Lung microvascular endothelial cell (primary cell): ENCODE results near the gene CTNND2. TPM values are rescaled to one million over a fixed set of nuclear protein-coding genes. Genes with fewer than 3 reads are reported as not detected.

Source experiments
- DNase-seq, 2 donors: peaks; one replicate each; pipeline versions ENCODE4 v3.0.0 to v3.0.0-alpha.2; 2010; ENCODE audit warnings: low read depth in 2 of 2
- total RNA-seq: library from RNA; depleted of rRNA; stranded (reverse); fragments of >200 nt; gene quantifications from 2 replicates; pipeline ENCODE4 v1.2.1, GENCODE V29; 2014

Gene CTNND2
- total RNA-seq, 1 donor from 2014 or later: not detected

DNA sequence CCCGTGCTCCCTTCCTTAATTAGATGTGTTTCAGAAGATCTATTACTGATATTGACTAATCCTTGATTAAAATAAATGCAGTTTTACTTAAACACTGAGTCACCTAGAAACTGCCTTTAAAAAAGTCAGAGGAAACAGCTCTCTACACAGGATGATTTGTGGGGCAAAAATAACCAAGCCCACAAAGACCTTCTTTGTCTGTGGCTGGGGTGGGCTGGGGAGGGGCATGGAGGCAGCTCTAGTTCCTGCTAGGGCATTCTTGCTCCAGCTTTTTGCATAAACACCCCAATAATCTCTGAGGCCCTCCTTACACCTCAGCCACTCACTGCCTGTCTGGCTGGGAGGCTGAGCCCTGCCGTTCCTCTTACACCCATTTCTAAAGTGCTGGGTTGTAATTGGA lies 915.6 kb downstream of the CTNND2 start:
- no peak for DNase-seq

DNA sequence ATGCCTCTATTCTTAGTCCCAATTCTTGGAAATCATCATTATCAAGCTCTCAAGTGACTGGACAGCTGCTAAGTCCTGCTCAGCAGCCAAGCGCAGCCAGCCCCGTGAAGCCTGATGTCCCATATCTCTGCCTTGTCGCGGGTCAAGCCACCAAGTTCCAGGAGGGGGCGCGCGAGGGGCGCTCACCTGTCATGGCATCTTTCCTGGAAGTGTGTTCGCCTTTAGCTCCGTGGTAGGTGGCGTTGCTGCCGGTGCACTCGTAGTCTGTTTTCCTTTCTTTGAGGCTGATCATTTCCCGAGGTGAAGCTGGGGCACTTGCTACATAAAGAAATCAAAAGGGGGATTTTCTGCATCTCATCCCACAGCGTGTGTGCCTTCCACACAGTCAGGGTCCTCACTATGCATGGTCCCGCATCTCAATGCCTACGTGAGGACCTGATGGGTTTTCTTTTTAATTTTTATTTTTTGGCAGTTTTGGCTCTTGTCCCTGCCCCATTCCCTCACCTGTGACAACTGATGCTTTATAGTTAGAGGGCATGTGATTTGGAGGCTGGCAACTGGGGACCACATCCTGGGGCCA lies 916.2 kb downstream of the CTNND2 start:
- DNase-seq: peak; percentile 24 to 50

DNA sequence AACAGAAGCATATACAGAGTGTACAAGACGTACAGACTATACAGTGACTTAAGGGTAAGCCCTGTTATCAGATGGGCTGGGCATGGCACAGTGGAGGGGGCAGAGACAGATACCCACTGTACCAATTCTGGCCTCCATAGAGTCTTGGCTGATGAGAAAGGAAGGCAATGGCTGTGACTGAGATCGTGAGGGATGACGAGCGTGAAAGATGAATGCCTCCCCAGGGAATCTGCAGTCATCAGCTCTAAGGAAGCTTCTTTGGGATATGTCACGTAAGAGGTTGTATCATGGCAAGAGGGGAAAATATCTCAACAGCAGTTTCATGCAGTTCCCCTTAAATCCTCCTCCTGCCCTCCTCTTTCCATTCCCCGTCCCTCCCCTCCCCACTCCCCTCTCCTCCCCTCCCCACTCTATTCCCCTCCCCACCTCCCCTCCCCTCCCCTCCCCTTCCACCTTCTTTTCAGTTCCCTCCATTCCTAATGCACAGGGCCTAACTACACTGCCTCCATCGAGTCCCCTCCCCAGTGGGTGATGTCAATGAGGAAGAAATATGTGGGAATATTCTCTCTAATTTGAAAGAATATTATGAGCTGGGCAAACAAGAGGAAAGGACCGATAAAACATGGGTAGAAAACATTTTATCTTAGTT lies 916.8 kb downstream of the CTNND2 start:
- no peak for DNase-seq

DNA sequence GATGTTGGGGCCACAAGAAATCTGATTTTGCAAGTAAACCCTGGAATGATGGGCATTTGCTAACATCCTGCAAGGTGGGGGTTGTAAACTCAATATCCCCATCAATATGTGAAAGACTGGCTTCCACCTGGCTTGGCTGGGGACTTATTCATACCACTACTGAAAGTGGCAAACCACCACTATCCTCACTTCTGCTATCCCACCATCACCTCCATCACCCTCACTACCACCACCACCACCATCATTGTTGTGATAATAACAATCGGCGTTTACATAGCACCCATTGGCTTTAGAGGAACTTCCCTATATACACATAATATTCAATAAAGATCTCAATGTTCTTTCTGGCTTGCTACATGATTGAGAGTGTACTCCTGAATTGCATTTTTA lies 918.5 kb downstream of the CTNND2 start:
- DNase-seq: no peak

DNA sequence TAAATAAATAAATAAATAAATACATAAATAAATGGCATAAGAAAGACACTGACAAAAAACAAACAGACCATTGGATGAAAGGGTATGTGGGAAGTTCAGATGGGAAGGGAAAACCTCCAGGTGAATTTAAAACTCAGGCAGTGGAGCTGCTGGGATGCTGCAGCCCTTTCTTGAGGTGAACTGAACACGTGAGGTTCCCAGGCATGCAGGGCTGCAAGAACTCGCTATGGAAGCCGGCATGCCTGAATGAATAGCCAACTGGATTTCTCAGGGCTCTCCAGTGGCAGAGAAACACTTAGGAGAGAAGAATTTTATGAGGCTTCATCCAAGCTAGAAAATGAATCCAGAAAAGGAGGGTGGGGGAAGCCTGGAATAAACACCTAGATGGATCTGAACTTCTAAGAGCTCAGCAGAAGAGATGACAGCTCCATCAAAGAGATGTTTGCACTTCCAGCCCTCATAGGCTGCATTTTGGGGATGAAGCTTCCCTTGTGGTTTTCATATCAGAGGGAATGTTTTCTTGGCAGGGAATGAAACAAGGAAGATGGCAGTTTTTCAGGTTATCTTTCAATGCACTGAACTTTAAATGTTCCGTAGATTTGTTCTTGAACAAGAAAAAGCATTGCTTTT lies 919.0 kb downstream of the CTNND2 start:
- DNase-seq: no peak

DNA sequence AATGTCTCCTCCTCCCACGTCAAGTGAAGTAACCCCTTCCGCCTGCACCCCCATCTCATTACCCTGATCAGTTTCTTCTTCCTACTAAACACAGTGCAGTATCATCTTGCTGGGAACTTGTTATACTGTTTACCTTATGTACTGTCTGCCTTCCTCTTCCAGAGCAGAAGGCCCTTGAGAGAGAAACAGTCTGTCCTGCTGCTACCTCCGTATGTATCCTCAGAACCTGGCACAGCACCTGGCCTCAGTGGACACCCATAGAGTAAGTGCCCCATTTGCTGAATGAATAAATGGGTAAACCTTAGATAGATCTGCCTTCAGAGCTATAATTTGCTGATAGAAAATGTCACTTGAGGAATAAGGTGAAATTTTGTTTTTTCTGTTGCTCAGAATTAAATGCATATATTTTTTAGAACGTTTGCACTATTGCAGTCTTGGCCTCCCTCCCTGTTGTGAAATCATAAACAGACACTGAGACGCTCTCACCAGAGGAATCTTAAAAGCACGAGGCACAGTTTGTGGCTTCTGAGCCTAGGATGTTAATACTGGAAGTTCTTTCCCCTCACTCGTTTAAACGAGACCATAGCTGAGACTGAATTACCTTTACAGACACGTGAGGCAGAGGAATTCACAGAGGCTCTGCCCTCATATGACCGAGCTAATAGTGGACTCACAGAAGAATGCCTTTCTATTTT lies 920.1 kb downstream of the CTNND2 start:
- no peak for DNase-seq

DNA sequence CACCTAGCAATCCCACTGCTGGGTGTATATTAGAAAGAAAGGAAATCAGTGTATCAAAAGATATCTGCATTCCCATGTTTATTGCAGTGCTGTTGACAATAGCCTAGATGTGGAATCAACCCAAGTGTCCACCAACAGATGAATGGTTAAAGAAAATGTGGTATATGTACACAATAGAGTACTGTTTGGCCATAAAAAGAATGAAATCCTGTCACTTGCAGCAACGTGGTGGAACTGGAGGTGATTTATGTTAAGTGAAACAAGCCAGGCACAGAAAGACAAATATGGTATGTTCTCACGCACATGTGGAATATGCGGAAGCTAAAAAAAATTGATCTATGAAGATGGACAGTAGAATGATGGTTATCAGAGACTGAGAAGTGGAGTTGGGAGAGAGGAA lies 921.6 kb downstream of the CTNND2 start:
- DNase-seq: no peak

DNA sequence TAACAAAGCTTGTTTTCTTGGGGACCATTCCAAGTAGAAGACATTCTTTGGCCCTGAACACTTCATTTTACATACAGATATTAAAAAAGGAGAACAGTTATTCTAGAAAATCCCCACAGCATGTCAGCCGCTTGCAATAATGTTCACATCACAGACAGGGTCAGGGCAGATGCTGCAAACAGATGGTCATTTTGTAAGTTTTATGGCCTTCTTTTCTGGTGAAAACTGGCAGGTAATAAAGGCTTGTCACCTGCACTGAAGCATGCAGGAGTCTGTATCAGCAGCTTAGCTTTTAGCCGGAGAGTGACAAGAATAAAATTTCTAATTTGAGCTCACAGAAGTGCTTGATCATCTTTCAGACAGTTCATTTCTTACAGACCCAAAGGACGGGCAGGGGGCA lies 922.3 kb downstream of the CTNND2 start:
- no peak for DNase-seq

DNA sequence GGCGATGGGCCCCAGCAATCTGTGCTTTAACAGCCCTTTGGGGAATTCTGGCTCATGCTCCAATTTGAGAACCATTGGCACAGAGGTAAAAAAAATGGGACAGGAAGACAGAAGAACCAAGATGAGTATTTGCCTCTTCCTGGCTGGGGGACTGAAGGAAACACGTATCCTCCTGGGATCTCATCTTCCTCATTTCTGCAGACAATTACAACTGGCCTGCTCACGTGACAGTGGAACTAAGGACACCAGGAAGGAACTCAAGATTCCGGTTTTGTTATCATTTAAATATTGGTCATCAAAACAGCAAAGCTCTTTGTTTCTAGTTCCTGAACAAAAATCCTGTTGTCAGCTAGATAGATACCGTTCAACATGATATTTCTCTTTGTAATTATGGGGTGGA lies 927.2 kb downstream of the CTNND2 start:
- DNase-seq: peak in 1 of 2 donors; percentile 1

DNA sequence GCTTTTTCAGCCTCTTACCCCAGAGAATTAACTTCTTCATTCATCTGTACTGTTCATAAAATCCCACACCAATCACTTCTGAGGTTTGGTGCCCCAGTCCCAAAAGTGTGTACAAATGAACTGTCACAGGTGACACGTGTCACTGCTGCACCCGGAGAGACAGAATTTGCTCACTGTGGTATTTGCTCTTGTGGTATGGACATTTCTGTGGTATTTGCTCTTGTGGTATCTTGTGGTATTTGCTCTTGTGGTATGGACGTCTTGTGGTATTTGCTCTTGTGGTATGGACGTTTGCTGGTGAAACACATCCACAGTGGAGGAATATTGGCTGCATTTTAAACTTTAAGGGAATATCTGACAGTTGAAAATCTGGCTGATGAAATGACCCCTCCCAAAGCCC lies 928.3 kb downstream of the CTNND2 start:
- DNase-seq: no peak

DNA sequence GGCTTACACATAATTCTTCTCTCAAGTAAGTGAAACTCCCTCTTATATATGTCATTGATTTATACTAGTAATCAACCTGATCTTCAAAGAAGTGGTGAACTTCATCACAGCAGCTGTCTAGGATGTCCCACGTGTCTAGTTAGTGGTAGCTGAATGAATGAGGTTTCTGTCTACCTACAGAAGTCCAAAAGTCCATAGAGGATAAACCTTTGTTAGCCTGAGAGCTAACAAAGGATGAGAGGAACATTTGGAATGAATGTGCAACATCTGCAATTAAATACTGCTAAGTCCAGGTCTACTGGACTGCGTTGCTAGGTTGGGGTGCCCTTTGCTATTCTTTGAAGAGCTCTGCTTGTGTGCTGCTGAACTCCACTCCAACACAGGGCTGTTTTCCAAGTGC lies 929.4 kb downstream of the CTNND2 start:
- no peak for DNase-seq

DNA sequence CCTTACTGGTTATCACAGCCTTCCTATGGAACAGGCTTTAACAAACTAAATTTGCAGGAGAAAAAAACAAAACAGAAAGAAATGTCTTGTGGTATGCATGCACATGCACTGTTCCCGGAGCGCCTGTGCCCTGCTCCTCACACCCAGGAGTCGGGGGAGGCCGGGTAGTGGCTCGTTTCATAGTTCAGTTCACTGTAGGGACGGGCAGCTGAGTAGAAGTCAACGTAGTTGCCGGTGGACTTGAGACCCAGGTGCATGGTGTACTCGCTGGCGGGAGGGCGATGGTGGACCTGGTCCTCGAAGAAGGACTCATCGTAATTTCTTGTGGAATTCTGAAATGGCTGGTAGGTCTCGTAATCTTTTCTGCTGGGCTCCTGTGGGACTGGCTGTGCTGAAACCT lies 930.9 kb downstream of the CTNND2 start:
- DNase-seq: no peak

DNA sequence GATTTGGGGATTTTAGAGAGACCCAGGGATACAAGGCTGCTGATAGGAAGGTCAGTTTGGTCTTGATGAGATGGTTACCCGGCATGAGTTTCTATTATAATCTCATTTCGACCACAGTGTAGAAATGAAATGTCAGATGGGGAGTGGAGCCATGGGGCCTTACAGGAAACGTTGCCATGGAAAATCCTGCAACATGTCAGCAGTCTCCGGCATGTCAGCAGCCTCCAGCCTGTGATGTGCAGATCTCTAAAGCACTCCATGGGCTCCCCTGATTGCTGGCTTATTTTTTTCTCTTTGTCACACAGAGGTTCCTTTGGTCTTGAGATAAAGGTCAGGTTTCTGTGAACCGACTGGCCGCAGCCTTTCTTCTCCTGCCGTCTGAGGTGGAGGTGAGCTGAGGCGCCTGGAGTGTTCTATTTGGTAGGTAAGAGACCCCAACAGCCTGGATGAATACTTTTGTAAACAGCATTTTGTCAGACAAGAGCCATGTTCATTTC lies 934.5 kb downstream of the CTNND2 start:
- DNase-seq: peak in 1 of 2 donors; percentile 3

DNA sequence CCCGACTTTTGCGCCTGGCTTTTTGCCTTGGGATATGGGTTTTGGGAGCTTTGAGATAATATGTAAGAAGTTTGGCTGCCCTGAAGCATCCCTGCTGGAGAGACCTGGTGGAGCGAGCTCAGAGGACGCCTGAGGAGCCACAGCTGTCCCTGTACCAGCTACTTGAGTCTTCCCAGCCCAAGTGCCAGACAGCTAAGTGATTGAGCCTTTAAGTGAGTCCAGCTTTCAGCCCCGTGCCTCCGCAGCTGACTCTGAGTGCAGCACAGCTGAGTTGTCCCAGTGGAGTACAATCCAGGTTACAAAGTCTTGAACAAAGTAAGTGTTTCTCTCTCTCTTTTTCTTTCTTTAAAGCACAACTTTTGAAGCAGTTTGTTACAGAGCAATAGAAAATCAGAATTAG lies 939.4 kb downstream of the CTNND2 start:
- no peak for DNase-seq

DNA sequence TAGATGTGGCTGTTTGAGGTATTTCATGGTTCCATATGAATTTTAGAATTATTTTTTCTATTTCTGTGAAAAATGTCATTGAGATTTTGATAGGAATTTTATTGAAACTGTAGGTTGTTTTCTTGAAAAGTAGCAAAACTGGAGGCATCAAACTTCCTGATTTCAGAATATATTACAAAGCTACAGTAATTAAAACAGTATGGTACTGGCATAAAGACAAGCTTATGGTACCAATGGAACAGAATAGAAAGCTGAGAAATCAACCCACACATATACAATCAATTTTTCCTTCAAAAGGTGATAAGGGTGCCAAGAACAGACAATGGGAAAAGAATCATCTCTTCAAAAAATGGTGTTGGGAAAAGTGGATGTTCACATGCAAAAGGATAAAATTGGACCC lies 945.5 kb downstream of the CTNND2 start:
- DNase-seq: no peak

DNA sequence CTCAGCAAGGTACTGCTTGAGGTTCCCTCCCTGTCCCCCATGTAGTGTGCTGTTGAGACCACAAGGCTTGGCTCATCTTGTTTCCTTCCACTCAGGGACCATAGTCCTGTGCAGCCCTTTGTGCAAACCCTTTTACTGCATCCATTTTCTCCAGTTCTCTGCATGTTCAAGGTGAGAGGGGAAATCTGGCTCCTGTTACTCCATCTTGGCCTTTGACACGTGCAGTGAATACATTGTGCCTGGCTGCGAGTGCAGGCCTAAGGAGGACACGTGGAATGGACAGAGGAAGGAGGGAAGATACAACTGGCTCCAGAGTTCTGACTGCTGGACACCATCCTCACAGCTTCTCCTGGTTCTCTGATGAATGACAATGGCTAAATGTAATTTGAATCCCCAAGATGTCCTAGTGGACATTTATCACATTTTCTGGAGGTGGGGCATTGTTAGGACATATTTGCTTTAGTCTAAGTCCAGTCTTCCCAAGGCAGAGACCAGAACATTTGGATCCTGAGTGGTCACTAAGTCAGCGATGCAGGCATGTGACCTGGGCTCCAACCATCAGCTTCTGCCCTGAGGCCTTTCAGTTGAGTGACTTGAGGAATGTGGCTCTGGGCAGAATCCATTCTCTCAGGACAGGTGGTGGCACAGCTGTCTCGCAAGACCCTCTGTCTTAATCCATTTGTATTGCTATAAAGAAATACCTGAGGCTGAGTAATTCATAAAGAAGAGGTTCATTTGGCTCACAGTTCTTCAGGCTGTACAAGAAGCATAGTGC lies 954.2 kb downstream of the CTNND2 start:
- no peak for DNase-seq

DNA sequence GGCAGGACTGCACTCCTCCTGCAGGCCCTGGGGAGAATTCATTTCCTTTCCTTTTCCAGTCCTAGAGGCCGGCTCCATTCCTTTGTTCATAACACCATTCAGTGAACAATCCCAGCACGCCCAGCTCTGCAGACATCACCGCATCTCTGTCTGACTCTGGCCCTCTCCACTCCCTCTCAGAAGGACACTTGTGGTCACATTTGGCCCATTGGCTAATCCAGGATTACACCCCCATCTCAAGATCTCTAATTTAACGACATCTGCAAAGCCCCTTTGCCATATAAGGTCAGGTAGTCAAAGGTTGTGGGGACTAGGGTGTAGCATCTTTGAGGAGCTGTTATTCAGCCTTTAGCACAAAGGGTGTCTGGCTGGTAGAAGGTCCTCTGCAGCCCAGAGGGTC lies 958.2 kb downstream of the CTNND2 start:
- no peak for DNase-seq

DNA sequence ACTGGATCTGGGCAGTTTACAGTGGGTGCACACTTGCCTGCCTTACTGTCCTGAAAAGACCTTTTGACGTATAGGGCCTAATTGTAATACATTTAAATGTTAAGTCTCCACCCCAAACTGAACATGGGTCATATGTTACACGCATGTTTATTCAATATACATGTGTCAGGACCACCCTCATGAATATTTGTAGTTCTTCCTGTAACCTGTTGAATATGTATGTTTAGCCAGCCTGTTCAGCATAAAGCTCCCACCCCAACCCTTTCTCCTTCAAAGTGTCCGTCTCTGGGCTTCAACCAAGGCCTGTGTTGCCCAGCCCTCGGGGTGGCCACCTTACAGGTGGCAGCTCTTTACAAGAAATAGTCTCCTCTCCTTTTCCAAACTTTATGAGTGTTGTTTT lies 962.3 kb downstream of the CTNND2 start:
- no peak for DNase-seq

DNA sequence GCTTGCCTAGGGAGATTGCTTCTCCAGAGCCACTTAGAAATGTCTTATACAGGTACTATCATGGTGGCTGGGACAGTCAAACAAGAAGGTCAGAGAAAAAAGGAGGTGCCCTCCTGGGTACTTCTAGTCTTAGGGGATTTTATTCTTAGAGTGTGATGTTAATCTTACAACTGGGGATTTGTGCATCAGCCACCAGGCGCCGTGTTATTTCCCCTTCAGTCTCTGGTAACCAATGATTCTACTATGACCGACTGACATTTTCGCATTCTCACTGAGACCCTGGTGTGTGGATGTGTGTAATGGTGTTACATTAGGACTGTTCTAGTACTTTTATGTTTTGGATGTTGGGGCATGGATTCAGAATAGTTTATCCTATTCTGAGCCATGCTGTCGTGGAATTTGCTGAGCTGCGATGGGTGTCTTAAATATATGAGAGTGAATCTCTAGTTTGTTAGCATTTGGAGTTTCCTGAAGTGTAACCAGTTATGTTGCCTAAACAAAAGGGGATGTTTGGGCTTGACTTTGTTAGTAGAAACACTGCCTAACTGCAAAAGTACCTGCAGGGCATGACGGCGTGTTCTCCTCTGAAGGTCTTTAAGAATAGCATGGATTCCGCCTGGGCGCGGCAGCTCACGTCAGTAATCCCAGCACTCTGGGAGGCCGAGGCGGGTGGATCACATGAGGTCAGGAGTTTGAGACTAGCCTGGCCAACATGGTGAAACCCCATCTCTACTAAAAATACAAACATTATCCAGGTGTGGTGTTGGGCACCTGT lies 968.0 kb downstream of the CTNND2 start:
- no peak for DNase-seq

DNA sequence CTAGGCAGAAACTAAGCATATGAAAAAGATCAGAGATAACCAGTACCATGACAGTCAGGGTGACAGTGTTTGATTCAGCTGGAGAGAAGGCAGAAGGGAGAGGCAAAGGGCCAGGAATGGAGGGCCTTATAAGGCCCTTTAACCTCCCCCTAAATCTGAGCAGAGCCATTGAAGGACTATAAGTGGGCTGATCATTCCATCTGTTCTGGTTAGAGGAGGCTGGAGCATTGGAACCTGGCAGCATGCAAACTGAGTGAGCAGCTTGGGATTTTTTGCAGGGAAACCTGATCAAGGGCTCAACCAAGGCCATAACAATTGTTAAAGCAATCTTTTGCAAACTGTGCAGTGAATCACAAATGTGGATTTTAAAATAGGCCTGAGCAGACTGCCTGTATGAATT lies 968.7 kb downstream of the CTNND2 start:
- DNase-seq: no peak

DNA sequence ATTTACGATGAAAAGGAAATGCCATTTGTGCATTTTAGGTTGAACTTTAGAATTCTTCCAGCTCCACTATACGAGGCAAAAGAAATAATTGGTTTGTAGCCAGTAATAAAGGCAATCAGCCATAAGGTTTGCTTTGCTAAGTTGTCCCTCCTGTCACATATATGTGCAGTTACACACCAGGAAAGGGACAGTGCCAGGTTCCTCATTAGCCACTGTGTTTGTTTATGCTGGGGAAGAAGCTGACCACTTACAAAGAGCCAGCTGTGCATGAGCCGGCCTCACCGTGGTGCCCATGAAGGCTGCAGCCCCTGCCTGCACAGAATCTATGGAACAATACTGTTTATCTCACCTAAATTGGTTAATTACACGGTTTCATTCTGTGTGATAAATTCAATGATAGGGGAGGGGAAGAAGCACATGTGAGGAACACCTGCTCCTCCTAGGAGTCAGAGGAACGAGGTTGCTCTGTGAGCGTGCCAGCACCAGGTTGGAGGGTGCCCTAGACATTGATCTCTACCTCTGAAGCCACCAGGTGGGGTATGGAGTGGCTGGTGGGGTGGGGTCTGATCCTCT lies 969.4 kb downstream of the CTNND2 start:
- no peak for DNase-seq
